Left renal cortex interstitium (tissue), 4 donors: Measurements from ENCODE around the gene EPHB4. TPM values are rescaled to one million over a fixed set of nuclear protein-coding genes. Genes with fewer than 3 reads are reported as not detected.
"Not testable (repeated sequence)": the region's sequence is repeated elsewhere in the genome, so short reads cannot be mapped to it uniquely, and the experiment has no call there.

Experiments used
- DNase-seq, 4 donors: peaks; one replicate each; pipeline ENCODE4 v3.0.0-alpha.2; 2013; ENCODE audit warnings: low read depth in 4 of 4, low spot score in 2 of 4, missing footprints in 1 of 4
- polyA plus RNA-seq, 4 donors: library from polyadenylated mRNA; unstranded; fragments of 120-200 nt; gene quantifications; one replicate each; pipeline ENCODE4 v1.2.1, GENCODE V29; 2013; ENCODE audit not compliant: insufficient read length in 4 of 4

EPHB4 gene
- polyA plus RNA-seq, 4 donors, result 83.9 to 98.8 (median 90.8) TPM

DNA sequence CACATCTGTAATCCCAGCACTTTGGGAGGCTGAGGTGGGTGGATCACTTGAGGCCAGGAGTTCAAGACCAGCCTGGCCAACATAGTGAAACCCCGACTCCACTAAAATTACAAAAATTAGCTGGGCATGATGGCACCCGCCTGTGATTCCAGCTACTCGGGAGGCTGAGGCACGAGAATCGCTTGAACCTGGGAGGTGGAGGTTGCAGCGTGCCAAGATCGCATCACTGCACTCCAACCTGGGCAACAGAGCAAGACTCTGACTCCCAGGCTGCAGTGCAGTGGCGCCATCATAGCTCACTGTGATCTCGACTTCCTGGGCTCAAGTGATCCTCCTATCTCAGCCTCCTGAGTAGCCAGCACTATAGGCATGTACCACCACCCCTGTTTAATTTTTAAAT, 27.6 kb upstream of the EPHB4 start:
- not testable (repeated sequence) for DNase-seq

- DNase-seq, result no peak
Observed at GRCh38 chr7:100854146-100854895, 27.0 kb upstream of the EPHB4 start.

DNA sequence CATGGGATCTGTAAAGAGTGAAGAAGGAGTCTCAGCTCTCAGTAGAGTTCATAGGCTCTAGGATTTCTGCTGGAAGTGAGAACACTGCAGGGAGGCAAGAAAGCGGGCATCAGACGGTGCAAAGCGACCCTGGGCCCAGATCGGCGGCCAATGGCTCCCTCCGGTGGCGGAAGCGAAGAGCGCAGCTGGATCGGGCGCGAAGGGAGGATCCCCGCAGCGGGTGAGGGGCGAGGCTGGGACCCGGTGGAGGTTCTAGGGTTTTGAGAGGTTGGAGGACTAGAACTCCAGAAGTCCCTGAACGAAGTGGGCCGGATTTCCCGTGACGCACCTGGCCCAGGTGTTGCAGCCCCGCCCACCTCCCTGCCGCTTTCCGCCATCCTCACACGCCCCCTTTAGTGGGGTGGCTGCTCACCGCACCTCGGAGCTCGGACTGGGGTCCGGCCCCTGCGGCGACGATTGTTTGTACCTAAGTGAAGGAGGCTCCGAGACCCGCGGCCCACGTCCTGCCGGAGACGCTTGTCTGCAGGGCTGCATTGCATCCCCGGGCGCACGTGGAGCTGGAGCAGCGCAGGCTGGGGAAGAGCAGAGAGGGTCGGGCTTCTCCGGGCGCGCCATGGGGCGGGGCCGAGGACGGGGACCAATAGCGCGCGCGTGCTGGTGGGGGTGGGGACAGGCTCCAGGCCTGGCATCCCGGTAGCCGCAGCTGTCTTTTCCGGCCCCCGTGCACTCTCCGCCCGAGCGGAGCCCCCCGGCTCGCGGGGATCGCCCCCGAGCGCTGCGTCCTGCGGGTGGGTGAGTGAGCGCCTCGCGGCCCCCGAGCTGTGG, 24.9 kb upstream of the EPHB4 start, which contains the start of gene SLC12A9:
SLC12A9 (plus strand) TSS at position 666 of the 825 bp plus-strand sequence. CDS start 1,485 bp downstream, outside the sequence.
- peak in 1 of 4 donors; percentile 87 for DNase-seq

DNA sequence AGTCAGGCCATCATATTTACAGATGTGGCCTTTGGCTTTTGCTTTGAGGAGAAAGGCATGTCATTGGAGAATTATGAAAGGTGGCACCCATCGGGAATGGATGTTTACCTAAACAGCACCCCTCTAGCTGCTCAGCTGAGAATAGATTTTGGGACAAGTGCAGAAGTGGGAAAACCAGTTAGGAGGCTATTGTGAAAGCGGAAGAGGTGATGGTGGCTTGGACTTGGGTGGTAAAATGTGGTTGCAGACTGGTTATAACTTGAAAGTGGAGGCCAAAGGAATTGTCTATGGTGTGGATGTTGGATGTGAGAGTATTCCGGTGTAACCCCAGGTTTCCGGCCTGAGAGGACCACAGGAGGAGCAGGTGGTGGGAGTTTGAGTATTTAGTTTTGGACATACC, 20.0 kb upstream of the EPHB4 start:
- no peak for DNase-seq

- DNase-seq, result no peak
Observed at GRCh38 chr7:100840470-100841100, 13.3 kb upstream of the EPHB4 start.

DNA sequence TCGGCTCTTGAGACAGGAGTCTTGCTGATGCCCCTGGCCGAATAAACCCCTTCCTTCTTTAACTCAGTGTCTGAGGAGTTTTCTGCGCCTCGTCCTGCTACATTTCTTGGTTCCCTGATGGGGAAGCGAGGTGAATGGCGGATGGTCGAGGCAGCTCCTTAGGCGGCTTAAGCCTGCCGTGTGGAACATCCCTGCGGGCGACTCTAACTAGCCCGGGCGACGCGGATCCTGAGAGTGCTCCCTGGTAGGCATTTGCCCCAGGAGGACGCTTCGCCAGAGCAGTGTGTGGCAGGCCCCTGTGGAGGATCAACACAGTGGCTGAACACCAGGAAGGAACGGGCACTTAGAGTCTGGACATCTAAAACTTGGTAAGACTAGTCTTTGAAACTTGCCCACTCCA, 12.0 kb upstream of the EPHB4 start:
- no peak for DNase-seq

DNA sequence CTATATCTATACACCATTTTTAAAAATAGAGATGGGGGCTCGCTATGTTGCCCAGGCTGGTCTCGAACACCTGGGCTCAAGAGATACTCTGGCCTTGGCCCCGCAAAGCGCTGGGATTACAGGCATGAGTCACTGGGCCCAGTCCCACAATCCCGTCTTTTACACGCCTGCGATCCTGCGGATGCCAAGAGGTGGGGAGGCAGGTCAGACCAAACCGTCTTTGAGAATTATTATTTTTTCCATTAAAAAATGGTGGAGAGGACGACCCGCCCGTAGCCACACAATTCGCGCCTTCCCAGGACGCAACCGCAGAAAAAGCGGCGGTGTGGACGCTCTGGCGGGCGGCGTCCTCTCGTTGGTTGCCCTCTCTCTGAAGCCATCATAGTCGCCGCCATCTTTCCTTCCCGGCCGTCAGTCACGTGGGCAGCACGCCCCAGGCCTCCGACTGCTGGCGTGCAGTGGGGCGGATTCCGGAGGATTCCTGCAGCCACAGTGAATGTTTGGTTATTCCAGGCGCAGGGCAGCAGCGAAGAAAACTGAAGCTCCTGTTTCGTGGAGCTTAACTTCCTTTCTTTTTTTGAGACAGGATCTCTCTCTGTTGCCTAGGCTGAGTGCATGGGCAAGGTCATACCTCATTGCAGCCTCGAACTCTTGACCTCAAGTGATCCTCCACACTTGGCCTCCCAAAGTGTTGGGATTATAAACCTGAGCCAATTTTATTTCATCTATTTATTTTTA, 9.9 kb upstream of the EPHB4 start:
- peak in 2 of 4 donors; percentile 81 to 89 for DNase-seq

- no peak for DNase-seq
Observed at GRCh38 chr7:100836812-100837098, 9.4 kb upstream of the EPHB4 start.

GRCh38 chr7:100835903-100836811, 8.8 kb upstream of the EPHB4 start:
- peak in 1 of 4 donors; percentile 58 for DNase-seq

DNA sequence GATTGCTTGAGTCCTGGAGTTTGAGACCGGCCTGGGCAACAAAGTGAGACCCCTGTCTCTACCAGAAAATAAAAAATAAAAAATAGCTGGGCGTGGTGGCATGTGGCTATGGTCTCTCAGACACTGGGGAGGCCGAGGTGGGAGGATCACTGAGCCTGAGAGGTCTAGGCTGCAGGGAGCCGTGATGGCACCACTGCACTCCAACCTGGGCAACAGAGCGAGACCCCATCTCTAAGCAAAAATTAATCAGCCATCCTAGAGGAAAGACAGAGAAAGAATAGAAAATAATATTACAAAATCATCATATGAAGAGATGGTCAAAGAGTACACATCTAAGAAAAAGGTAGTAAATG, 4.9 kb upstream of the EPHB4 start:
- DNase-seq, result no peak

GRCh38 chr7:100830396-100830795, 3.1 kb upstream of the EPHB4 start:
- no peak for DNase-seq

GRCh38 chr7:100829150-100829716, 1.9 kb upstream of the EPHB4 start:
- DNase-seq, result no peak

DNA sequence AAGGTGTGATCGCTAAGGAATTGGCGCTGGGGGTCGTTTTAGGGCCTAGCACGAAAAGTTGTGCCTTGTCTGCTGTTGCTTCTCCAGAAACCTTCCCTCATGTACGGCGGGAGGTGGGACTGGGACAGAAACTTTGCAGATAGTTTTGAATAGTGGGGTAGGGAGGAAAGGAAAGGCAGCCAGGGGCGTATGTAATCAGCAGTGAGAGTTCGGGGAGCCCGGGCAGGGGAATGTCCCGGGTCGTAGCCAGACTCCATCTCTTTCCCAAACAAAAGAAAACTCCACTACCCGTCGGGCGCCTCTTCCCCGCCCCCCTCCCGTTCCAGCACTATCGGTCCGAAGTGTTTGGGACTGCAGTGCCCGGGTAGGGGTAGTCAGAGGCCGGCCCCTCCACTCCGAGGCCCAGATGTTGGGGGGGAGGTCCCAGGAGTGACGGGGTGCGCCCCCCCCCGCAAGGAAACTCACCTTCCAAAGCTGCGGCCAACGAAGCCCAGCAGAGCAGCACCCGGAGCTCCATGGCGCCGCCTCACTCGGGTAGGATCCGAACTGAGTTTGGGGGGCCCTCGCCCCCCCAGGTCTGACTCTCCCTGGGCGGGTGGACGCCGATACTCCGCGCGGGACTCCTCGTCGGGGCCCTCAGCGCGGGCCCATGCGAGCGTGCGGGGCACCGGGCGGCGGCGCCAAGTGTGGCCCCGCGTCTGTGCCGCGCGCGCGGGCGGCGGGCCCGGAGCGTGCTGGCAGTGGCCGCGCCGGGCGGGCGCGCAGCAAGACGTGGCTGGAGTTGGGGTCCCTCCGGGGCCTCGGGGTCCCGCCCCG, 601 bp downstream of the EPHB4 start:
- DNase-seq, result no peak

DNA sequence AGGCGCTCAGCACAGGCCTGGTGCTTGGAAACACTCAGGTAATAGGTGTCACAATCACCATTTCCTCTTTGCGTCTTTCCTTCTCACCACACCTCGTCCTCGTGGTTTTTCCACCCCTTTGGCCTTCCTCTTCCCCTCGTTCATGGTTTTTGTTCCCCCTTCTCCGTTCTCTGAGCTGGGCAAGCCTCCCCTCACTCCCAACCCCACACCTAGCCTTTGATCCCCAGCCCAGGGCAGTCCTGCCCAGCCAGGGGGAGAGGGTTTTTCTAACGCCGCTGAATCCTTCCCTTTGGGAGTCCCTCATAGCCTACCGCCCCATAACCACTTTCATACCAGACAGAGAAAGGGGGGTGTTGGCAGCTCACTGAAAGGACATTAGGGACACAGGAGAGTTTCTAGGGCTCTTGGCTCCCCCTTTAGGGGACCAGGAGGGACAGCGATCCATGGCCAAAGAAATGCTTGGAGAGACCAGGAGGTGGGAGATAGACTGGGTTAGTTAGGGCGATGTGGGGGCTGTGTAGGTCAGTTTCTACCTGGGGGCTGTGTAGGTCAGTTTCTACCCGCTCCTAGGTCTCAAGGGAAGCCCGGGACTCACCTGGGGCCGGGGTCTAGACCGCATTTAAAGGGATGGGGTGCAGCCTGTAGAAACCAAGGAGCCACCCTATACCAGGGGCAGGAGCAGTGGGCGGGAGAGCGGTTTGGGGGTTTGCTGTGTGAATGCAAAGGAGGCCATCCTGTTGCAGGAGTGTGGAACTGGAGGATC, 1.4 kb downstream of the EPHB4 start:
- DNase-seq, result no peak

DNA sequence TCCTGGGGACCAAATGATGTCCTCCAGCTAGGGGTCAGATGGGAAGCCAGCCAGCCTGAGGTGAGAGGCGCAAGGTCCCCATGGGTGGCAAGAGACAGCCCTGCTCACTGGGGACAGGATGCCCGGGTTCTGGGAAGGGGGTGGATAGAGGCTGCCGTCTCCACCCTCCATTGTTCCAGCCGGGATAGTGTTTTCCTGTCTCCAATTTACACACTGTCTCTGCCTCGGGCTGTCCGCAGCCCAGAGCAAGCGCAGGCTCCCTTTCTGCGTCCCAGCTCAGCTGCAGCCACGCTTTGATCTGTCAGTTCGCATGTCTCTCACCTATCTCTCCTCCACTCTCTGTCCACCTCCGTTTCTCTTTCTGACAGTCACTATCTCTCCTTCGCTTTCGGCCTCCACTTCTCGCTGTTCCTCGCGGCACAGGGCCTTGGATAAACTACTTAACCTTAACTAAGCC, 2.1 kb downstream of the EPHB4 start:
- DNase-seq, result no peak

DNA sequence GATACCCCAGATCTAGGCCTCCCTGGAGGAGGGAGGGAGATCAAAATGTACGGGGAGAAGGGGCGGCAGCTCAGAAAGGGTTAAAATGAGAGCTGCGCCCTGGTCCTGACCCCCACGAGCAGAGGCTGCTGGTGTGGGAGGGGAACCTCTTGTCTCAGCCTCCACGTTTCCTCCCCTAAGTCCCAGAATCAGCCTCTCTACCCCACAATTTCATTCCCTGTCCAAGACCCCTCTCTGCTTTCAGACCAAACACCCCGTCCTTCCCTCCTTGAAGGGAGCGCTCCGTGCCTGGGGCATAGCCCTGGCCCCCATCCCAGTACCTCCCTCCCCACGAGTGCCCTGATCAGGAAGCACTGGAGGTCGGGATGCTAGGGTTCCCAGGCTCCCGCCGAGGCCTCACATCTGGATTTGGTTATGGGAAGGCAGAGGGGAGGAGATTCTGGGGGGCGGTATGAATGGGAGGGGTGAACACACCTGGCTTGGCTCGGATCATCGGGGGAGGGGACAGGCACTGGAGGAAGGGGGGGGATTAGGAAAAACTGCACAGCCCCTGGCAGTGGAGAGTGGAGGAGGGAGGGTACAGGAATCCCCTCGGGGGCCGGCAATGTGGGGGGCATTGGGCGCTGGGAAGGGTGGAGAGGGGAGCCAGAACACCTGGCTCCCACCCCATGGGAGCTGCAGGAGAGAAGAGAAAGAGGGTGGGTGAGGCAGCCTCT, 2.7 kb downstream of the EPHB4 start:
- DNase-seq, result no peak

DNA sequence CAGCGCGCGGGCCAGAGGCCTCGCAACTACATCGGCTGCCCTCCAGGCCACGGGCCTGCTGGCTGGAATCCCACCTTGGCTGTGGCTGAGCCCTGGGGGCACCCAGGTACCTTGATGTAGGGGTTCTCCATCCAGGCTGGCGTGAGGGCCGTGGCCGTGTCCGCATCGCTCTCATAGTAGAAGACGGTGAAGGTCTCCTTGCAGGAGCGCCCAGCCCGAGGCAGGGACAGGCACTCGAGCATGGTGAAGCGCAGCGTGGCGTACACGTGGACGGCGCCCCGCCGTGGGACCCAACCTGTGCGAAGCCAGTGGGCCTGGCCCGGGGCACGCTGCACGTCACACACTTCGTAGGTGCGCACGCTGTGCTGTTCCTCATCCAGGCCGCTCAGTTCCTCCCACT, 3.8 kb downstream of the EPHB4 start:
- no peak for DNase-seq
